K562 (cell line): ENCODE measurements around the gene TECPR2. TPM values are rescaled to one million over a fixed set of nuclear protein-coding genes. Genes with fewer than 3 reads are reported as not detected.
A peak's percentile ranks its signal among the peaks of the same experiment; 100 is the strongest.

Experiments used
- ATAC-seq: fragments of 200-7000 bp; cut with Tn5 transposase; 3 replicates; pipeline ENCODE4 v1.9.1; 2020; ENCODE audit warnings: moderate library complexity
- BruUV-seq: library from RNA; stranded (reverse); fragments of 400-500 nt; replicated peaks from 2 replicates; lab custom pipeline; 2021; lab: Mats Ljungman, UMichigan
- CTCF ChIA-PET: fragments of 300-600 bp; formaldehyde crosslinking; extraction: SDS; loops from one replicate; lab custom pipeline; 2021; ENCODE audit warnings: low intra/inter-chr PET ratio; lab: Yijun Ruan, JAX
- POLR2A ChIA-PET: fragments of 300-600, 350-650 bp; sonication (Branson Sonifier 250); formaldehyde crosslinking; extraction: SDS; loops from one replicate; lab custom pipeline; 2021; ENCODE audit warnings: antibody characterized with exemption, inconsistent platforms; lab: Yijun Ruan, JAX
- DNase-seq, 4 experiments: peaks; one replicate each; pipeline versions ENCODE4 v3.0.0 to v3.0.0-alpha.2; 2011 to 2018; ENCODE audit warnings: low spot score in 3 of 4, mixed read lengths in 3 of 4; ENCODE audit errors: extremely low read depth in 1 of 4
- FAIRE-seq: peaks from 2 replicates; lab custom pipeline; 2011; peaks lifted over from hg19 to GRCh38; lab: Jason Lieb, UNC
- H2AFZ ChIP-seq: 2 replicates; pipeline ENCODE4 v1.6.0; 2011; ENCODE audit warnings: low read depth, low read length, control low read depth, inconsistent platforms
- H3K27ac ChIP-seq: fragments of 200-600 bp; 3 replicates; pipeline ENCODE4 v1.8.0; 2011; ENCODE audit warnings: low read depth, mild to moderate bottlenecking, control low read depth, inconsistent platforms, low read length, moderate library complexity, mixed read lengths; ENCODE audit errors: extremely low read depth
- H3K27me3 ChIP-seq, 2 experiments: fragments of 300-600 bp in 1 of 2; 2 replicates in 1 of 2; 3 replicates in 1 of 2; pipeline versions ENCODE4 v1.6.0 to v1.8.0; 2011; ENCODE audit warnings: inconsistent platforms in 2 of 2, low read length in 2 of 2, mild to moderate bottlenecking in 1 of 2, mixed read lengths in 1 of 2, moderate library complexity in 1 of 2; ENCODE audit not compliant: control insufficient read depth in 2 of 2, insufficient read depth in 2 of 2
- H3K36me3 ChIP-seq: fragments of 300-600 bp; 3 replicates; pipeline ENCODE4 v1.8.0; 2011; ENCODE audit warnings: mild to moderate bottlenecking, low read length, inconsistent platforms; ENCODE audit not compliant: control insufficient read depth, insufficient read depth
- H3K4me1 ChIP-seq, 2 experiments: fragments of 200-600 bp in 1 of 2; replicated peaks in 1 of 2; 2 replicates in 1 of 2; 3 replicates in 1 of 2; pipeline versions ENCODE4 v1.5.1 to v1.8.0; 2011; ENCODE audit warnings: inconsistent platforms in 2 of 2, low read length in 2 of 2, mild to moderate bottlenecking in 1 of 2, mixed read lengths in 1 of 2, moderate library complexity in 1 of 2; ENCODE audit not compliant: control insufficient read depth in 2 of 2, insufficient read depth in 2 of 2
- H3K4me2 ChIP-seq: 2 replicates; pipeline ENCODE4 v1.6.1; 2011; ENCODE audit warnings: low read length, control low read depth, inconsistent platforms, mixed read lengths; ENCODE audit not compliant: insufficient read depth
- H3K4me3 ChIP-seq: fragments of 200-600 bp; sonication (generic), shearing (Covaris generic); 2 replicates; pipeline ENCODE4 v1.5.1; 2016; ENCODE audit warnings: control low read depth, inconsistent platforms
- H3K79me2 ChIP-seq: fragments of 200-600 bp; 3 replicates; pipeline ENCODE4 v1.8.0; 2011; ENCODE audit warnings: low read length, inconsistent platforms; ENCODE audit not compliant: control insufficient read depth, insufficient read depth
- H3K9ac ChIP-seq, 2 experiments: 2 replicates each; pipeline versions ENCODE4 v1.6.0 to v1.6.1; 2011; ENCODE audit warnings: low read depth in 2 of 2, low read length in 2 of 2, control low read depth in 1 of 2, inconsistent platforms in 1 of 2, mild to moderate bottlenecking in 1 of 2, mixed read lengths in 1 of 2; ENCODE audit not compliant: insufficient read depth in 1 of 2
- H3K9me1 ChIP-seq: one replicate; pipeline ENCODE4 v1.6.0; 2011; ENCODE audit warnings: inconsistent platforms, mild to moderate bottlenecking, low read length, moderate library complexity; ENCODE audit not compliant: control insufficient read depth, insufficient read depth
- H3K9me3 ChIP-seq: replicated peaks from 2 replicates; pipeline ENCODE4 v1.5.1; 2011; ENCODE audit warnings: low read depth, low read length, inconsistent platforms; ENCODE audit not compliant: control insufficient read depth, insufficient read depth
- H4K20me1 ChIP-seq: replicated peaks from 2 replicates; pipeline ENCODE4 v1.6.1; 2011; ENCODE audit warnings: low read length, inconsistent platforms, mixed read lengths; ENCODE audit not compliant: control insufficient read depth, insufficient read depth
- JUN ChIP-seq, 2 experiments: sonication (generic) in 1 of 2; formaldehyde crosslinking in 1 of 2; IDR thresholded peaks; 2 replicates each; pipeline versions ENCODE4 v1.6.1 to v1.8.0; 2012 to 2022; ENCODE audit warnings: borderline replicate concordance in 2 of 2, mild to moderate bottlenecking in 2 of 2, improper control_type of control experiment in 1 of 2, low read depth in 1 of 2, low read length in 1 of 2, missing genetic modification reagents in 1 of 2
- MGA ChIP-seq: fragments of 450-650 bp; IDR thresholded peaks from 2 replicates; pipeline ENCODE4 v1.6.1; 2016; ENCODE audit warnings: mild to moderate bottlenecking, moderate library complexity
- USF2 ChIP-seq: sonication (generic); formaldehyde crosslinking; IDR thresholded peaks from 2 replicates; pipeline ENCODE4 v1.5.0; 2020; ENCODE audit warnings: missing genetic modification reagents
- ZKSCAN1 ChIP-seq: fragments of 150-350 bp; IDR thresholded peaks from 2 replicates; pipeline ENCODE4 v1.6.1; 2016; ENCODE audit warnings: low read depth, low read length
- WGBS: fragments of 100-300 bp; shearing (Covaris generic); methylation state at CpG from one replicate; pipeline ENCODE4 v1.1.6; 2016; ENCODE audit warnings: low coverage, mixed read lengths; ENCODE audit not compliant: insufficient coverage; ENCODE audit errors: missing lambda C conversion rate; 5-methylcytosine and 5-hydroxymethylcytosine counted together
- in situ Hi-C: fragments of 300-500 bp; cut with MboI; formaldehyde crosslinking; loops from 4 replicates; pipeline ENCODE4 v1.15.0; 2018; ENCODE audit warnings: inconsistent platforms, mixed read lengths
- intact Hi-C: fragments of 100-400 bp; cut with micrococcal nuclease; formaldehyde crosslinking; loops from 2 replicates; pipeline ENCODE4 v1.14.2; 2022
- polyA plus RNA-seq, 8 experiments: library from polyadenylated mRNA; depleted of rRNA in 4 of 8; stranded (reverse) in 5 of 8; unstranded in 3 of 8; fragments of >200 nt; fragmentation: Nextera tagmentation in 2 of 8; fragmentation: Illumina TruSeq in 1 of 8; extraction: Ambion mirVana in 2 of 8; extraction: Trizol in 1 of 8; gene quantifications; 2 replicates each; pipeline versions ENCODE4 v1.2.1 to v1.2.3, GENCODE V29; 2011 to 2014; ENCODE audit warnings: inconsistent platforms in 1 of 8, missing spikeins in 1 of 8
- total RNA-seq, 7 experiments: library from RNA; depleted of rRNA in 6 of 7; stranded (reverse); fragments of >200 nt in 6 of 7; fragmentation: Illumina TruSeq in 2 of 7; extraction: Trizol in 2 of 7; gene quantifications; 2 replicates each; pipeline versions ENCODE4 v1.2.1 to v1.2.3, GENCODE V29; 2011 to 2021; ENCODE audit warnings: low replicate concordance in 1 of 7
- TF ChIP-seq, protein P1 (sequence below), 2 experiments: IDR thresholded peaks; 2 replicates each; pipeline ENCODE4 v1.6.1; 2011; ENCODE audit warnings: borderline replicate concordance in 1 of 2, control low read depth in 1 of 2, low read depth in 1 of 2, low read length in 1 of 2, mild to moderate bottlenecking in 1 of 2, mixed read lengths in 1 of 2, moderate library complexity in 1 of 2; ENCODE audit not compliant: insufficient read depth in 1 of 2, insufficient read length in 1 of 2, poor library complexity in 1 of 2, severe bottlenecking in 1 of 2; ENCODE audit errors: extremely low read depth in 1 of 2

The TECPR2 gene
- total and polyA plus RNA-seq, 9 of the 15 experiments (the other 6 are each of a cell fraction or from before 2014, with no cell fraction given), result 0.04 to 3.0 (median 0.83) TPM

DNA sequence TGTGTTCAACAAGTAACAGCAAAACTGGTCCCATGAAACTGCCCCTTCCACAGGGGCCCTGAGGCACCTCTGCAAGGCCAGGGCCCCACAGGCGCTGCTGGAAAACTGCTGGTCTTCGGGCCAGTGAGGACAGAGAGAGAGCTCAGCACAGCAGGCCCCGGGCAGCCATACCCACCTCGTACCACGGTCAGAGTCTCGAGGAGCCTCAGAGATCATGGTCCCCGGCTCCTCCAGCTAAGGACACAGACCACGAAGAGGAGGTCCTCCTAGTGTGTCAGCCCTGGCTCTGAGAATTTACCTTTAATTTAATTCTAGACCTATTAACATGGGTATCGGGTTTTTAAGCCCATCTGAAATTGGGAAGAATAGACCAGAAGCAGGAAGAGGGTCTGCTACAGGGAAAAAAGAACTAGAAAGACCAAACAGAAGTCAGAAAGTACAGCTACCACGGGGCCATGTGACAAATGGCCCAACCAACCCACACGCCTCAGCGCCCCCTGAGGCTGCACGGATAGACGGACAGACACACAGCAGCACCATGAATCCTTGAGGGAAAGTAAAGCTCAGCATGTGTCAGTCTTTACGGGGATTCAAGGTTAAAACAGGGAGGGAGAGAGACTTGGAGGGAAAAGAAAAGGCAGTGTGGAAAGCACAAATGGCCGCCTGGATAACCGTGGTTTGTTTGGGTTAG, 123.9 kb downstream of the TECPR2 start:
- Histone ChIP-seq H3K27ac (no peak overlapping the region), H3K9me1 (no peaks in the 10 kb centered on the region), H3K36me3 (no peaks in the 10 kb centered on the region), H3K79me2 (no peaks in the 10 kb centered on the region), H3K4me2 (no peak overlapping the region; the same call in 1 of the 2 replicates), H3K9ac (no peak overlapping the region), H2AFZ (peak overlapping the region; percentile 71), H3K4me1 (peaks cover 2 to 4% of the 10 kb centered on the region in 2 experiments; a peak in 1 of 5 replicates), H3K27me3 (no peaks in the 10 kb centered on the region), H3K9me3 (no peaks in the 10 kb centered on the region; the same call in 1 of the 2 replicates), H4K20me1 (no peaks in the 10 kb centered on the region), H3K4me3 (no peak overlapping the region)
- ChIA-PET CTCF (no interaction called here), POLR2A (interaction anchor here (0.6 to 2.9 kb wide), 3 partner anchors 14 to 527 kb away, joined by 3 to 10 read pairs (median 3); no protein-coding TSS in a partner anchor)
- intact Hi-C loops (no loop called here), in situ Hi-C loops (no loop called here)
- peak in 1 of 4 experiments; percentile 40 for DNase-seq
- peak; percentile 90 for ATAC-seq
- BruUV-seq, result no TSS peak
- WGBS, result 56% methylated on average over 16 of the region's 17 CpGs
- FAIRE-seq, result peak; percentile 80
- peak; percentile 25; the same call in 1 of the 2 replicates for TF ChIP-seq USF2 (CRISPR knock-in tag)
- TF ChIP-seq JUN (IDR thresholded peaks at IDR 0.05; ENCODE audit: borderline replicate concordance, low read depth, low read length), result no peak
- no peak for TF ChIP-seq JUN (CRISPR knock-in tag; IDR thresholded peaks at IDR 0.05; ENCODE audit: borderline replicate concordance)
- TF ChIP-seq, protein P1, sequence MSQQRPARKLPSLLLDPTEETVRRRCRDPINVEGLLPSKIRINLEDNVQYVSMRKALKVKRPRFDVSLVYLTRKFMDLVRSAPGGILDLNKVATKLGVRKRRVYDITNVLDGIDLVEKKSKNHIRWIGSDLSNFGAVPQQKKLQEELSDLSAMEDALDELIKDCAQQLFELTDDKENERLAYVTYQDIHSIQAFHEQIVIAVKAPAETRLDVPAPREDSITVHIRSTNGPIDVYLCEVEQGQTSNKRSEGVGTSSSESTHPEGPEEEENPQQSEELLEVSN (IDR thresholded peaks at IDR 0.05; ENCODE audit: borderline replicate concordance in 1 of 2, extremely low read depth in 1 of 2, insufficient read depth in 1 of 2, insufficient read length in 1 of 2, low read depth in 1 of 2, low read length in 1 of 2, poor library complexity in 1 of 2, severe bottlenecking in 1 of 2), result peak in 1 of 2 experiments; percentile 41
- no peak for TF ChIP-seq ZKSCAN1
- TF ChIP-seq MGA, result peak; percentile 57
